ENCODE measurements around the gene DDX24.
A peak's percentile ranks its signal among the peaks of the same experiment; 100 is the strongest.

The DDX24 gene

GRCh38 chr14:94004015-94004414 is 77.0 kb downstream of the DDX24 start:
- TF ChIP-seq POLR2A (IDR thresholded peaks at IDR 0.05; ENCODE audit: extremely low read depth, insufficient read length) (no peak), CTCF (IDR thresholded peaks at IDR 0.05; ENCODE audit: low read depth, low read length) (no peak)
- TF ChIP-seq, protein P1, sequence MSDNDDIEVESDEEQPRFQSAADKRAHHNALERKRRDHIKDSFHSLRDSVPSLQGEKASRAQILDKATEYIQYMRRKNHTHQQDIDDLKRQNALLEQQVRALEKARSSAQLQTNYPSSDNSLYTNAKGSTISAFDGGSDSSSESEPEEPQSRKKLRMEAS (IDR thresholded peaks at IDR 0.05; ENCODE audit: low read depth, low read length) = no peak
- DNase-seq (ENCODE audit: low read depth) = no peak
- H3K4me3 ChIP-seq (ENCODE audit: low read depth, low read length) = no peak overlapping the region

- no peak overlapping the region for H3K4me3 ChIP-seq (ENCODE audit: low read depth, low read length)
- DNase-seq (ENCODE audit: low read depth) = no peak
- no peak for TF ChIP-seq MYC (IDR thresholded peaks at IDR 0.05; ENCODE audit: low read depth, low read length)
- TF ChIP-seq CTCF (IDR thresholded peaks at IDR 0.05; ENCODE audit: low read depth, low read length) = no peak
- TF ChIP-seq POLR2A (IDR thresholded peaks at IDR 0.05; ENCODE audit: extremely low read depth, insufficient read length) = no peak
These were observed 77.6 kb downstream of the DDX24 start for GRCh38 chr14:94003397-94003796.

GRCh38 chr14:94001501-94002396 is 79.3 kb downstream of the DDX24 start:
- DNase-seq (ENCODE audit: low read depth) = peak; percentile 62
- TF ChIP-seq CTCF (IDR thresholded peaks at IDR 0.05; ENCODE audit: low read depth, low read length) (peak; percentile 95), POLR2A (IDR thresholded peaks at IDR 0.05; ENCODE audit: extremely low read depth, insufficient read length) (no peak)
- TF ChIP-seq, protein P1 (IDR thresholded peaks at IDR 0.05; ENCODE audit: low read depth, low read length) = peak; percentile 63
- H3K4me3 ChIP-seq (ENCODE audit: low read depth, low read length) = no peak overlapping the region

DNA sequence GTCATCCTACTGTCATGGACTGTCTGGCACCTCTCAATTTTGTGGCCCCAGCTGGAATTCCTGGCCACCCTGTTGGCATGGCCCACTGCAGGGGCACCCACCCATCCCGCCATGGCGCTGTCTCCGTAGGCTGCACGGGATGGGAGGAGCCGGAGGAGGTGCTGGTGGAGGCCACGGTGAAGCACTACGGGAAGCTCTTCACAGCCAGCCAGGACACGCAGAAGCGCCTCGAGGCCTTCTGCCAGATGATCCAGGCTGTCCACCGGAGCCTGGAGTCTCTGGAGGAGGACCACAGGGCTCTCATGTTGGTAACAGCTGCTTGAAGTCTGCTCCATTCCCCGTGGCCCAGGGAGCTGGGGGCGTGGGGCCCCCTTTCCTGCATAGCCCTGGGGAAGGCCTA is 80.0 kb downstream of the DDX24 start:
- TF ChIP-seq POLR2A (IDR thresholded peaks at IDR 0.05; ENCODE audit: extremely low read depth, insufficient read length) (no peak), CTCF (IDR thresholded peaks at IDR 0.05; ENCODE audit: low read depth, low read length) (no peak), MYC (IDR thresholded peaks at IDR 0.05; ENCODE audit: low read depth, low read length) (no peak)
- TF ChIP-seq, protein P1 (IDR thresholded peaks at IDR 0.05; ENCODE audit: low read depth, low read length) = no peak
- H3K4me3 ChIP-seq (ENCODE audit: low read depth, low read length) = no peak overlapping the region
- no peak for DNase-seq (ENCODE audit: low read depth)

- no peak for DNase-seq (ENCODE audit: low read depth)
- H3K4me3 ChIP-seq (ENCODE audit: low read depth, low read length) = no peak overlapping the region
- TF ChIP-seq CTCF (IDR thresholded peaks at IDR 0.05; ENCODE audit: low read depth, low read length) = no peak
- no peak for TF ChIP-seq MYC (IDR thresholded peaks at IDR 0.05; ENCODE audit: low read depth, low read length)
- TF ChIP-seq, protein P1 (IDR thresholded peaks at IDR 0.05; ENCODE audit: low read depth, low read length) = no peak
- TF ChIP-seq POLR2A (IDR thresholded peaks at IDR 0.05; ENCODE audit: extremely low read depth, insufficient read length) = no peak
These were observed 80.7 kb downstream of the DDX24 start for GRCh38 chr14:94000267-94000666.
